HepG2 (cell line): Measurements from ENCODE around the gene NUDT17. TPM values are rescaled to one million over a fixed set of nuclear protein-coding genes. Genes with fewer than 3 reads are reported as not detected.

Source experiments
- ARNT2 ChIP-seq: sonication (generic); formaldehyde crosslinking; IDR thresholded peaks from 2 replicates; pipeline ENCODE4 v1.8.0; 2022; ENCODE audit warnings: mild to moderate bottlenecking, low read depth, missing genetic modification reagents, moderate library complexity
- CREM ChIP-seq, 2 experiments: sonication (generic) in 1 of 2; formaldehyde crosslinking in 1 of 2; IDR thresholded peaks; 2 replicates each; pipeline versions ENCODE4 v1.4.0 to v1.6.1; 2016 to 2020; ENCODE audit warnings: antibody characterized with exemption in 1 of 2, mild to moderate bottlenecking in 1 of 2, missing genetic modification reagents in 1 of 2
- ELF3 ChIP-seq: IDR thresholded peaks from 2 replicates; pipeline ENCODE4 v1.6.1; 2016; ENCODE audit warnings: missing genetic modification reagents, missing compliant biosample characterization
- KDM2A ChIP-seq: sonication (generic); formaldehyde crosslinking; IDR thresholded peaks from 2 replicates; pipeline ENCODE4 v1.4.0; 2020; ENCODE audit warnings: low read depth, missing genetic modification reagents, borderline replicate concordance
- KLF15 ChIP-seq: sonication (generic); formaldehyde crosslinking; IDR thresholded peaks from 2 replicates; pipeline ENCODE4 v1.8.1; 2023; ENCODE audit warnings: borderline replicate concordance, mild to moderate bottlenecking, inconsistent platforms, missing genetic modification reagents, mixed read lengths
- MEF2D ChIP-seq: sonication (generic); formaldehyde crosslinking; IDR thresholded peaks from 2 replicates; pipeline ENCODE4 v1.5.1; 2020; ENCODE audit warnings: mild to moderate bottlenecking, missing genetic modification reagents
- NFE2L1 ChIP-seq: sonication (generic); formaldehyde crosslinking; IDR thresholded peaks from 2 replicates; pipeline ENCODE4 v1.4.0; 2020; ENCODE audit warnings: missing genetic modification reagents, mild to moderate bottlenecking, borderline replicate concordance
- NFKBIZ ChIP-seq: IDR thresholded peaks from 2 replicates; pipeline ENCODE4 v1.6.1; 2018; ENCODE audit warnings: missing genetic modification reagents, missing compliant biosample characterization
- PHF8 ChIP-seq: sonication (generic); formaldehyde crosslinking; IDR thresholded peaks from 2 replicates; pipeline ENCODE4 v1.5.0; 2020; ENCODE audit warnings: missing genetic modification reagents
- PPARG ChIP-seq: conservative IDR thresholded peaks from 2 replicates; pipeline ENCODE4 v1.6.1; 2016; ENCODE audit warnings: missing biosample characterization, missing genetic modification reagents
- PTBP1 ChIP-seq: fragments of 200-400 bp; formaldehyde crosslinking; IDR thresholded peaks from 2 replicates; pipeline ENCODE4 v1.6.1; 2018; ENCODE audit warnings: low read length, low read depth; ENCODE audit not compliant: poor library complexity, severe bottlenecking
- RAD51 ChIP-seq: fragments of 450-650 bp; IDR thresholded peaks from 2 replicates; pipeline ENCODE4 v1.6.1; 2016; ENCODE audit warnings: borderline replicate concordance
- TGIF2 ChIP-seq: IDR thresholded peaks from 2 replicates; pipeline ENCODE4 v1.6.1; 2016; ENCODE audit warnings: control low read depth, missing compliant biosample characterization
- ZNF224 ChIP-seq: sonication (generic); formaldehyde crosslinking; IDR thresholded peaks from 2 replicates; pipeline ENCODE4 v1.5.0; 2020; ENCODE audit warnings: mild to moderate bottlenecking, missing genetic modification reagents
- ZNF430 ChIP-seq: sonication (generic); formaldehyde crosslinking; IDR thresholded peaks from 2 replicates; pipeline ENCODE4 v1.9.0; 2021; ENCODE audit warnings: mild to moderate bottlenecking, missing genetic modification reagents
- ZNF510 ChIP-seq: sonication (generic); formaldehyde crosslinking; IDR thresholded peaks from 2 replicates; pipeline ENCODE4 v1.4.0; 2020; ENCODE audit warnings: low read depth, mild to moderate bottlenecking, missing genetic modification reagents
- ZNF577 ChIP-seq: sonication (generic); formaldehyde crosslinking; IDR thresholded peaks from 2 replicates; pipeline ENCODE4 v1.4.0; 2020; ENCODE audit warnings: mild to moderate bottlenecking, low read depth, missing genetic modification reagents, borderline replicate concordance
- ZNF724P ChIP-seq: sonication (generic); formaldehyde crosslinking; IDR thresholded peaks from 2 replicates; pipeline ENCODE4 v1.8.0; 2022; ENCODE audit warnings: missing genetic modification reagents, borderline replicate concordance
- ZSCAN20 ChIP-seq: sonication (generic); formaldehyde crosslinking; IDR thresholded peaks from 2 replicates; pipeline ENCODE4 v1.4.0; 2020; ENCODE audit warnings: missing genetic modification reagents, mild to moderate bottlenecking, borderline replicate concordance
- ZSCAN31 ChIP-seq: sonication (generic); formaldehyde crosslinking; IDR thresholded peaks from 2 replicates; pipeline ENCODE4 v1.5.0; 2020; ENCODE audit warnings: low read depth, mild to moderate bottlenecking, missing genetic modification reagents
- polyA plus RNA-seq, 8 experiments: library from polyadenylated mRNA; depleted of rRNA in 3 of 8; stranded (reverse) in 7 of 8; unstranded in 1 of 8; fragments of >200 nt; fragmentation: Illumina TruSeq in 4 of 8; extraction: Trizol in 4 of 8; gene quantifications; 2 replicates each; pipeline versions ENCODE4 v1.2.1 to v1.2.3, GENCODE V29; 2011 to 2016; ENCODE audit warnings: low read depth in 4 of 8, missing spikeins in 1 of 8, mixed read lengths in 1 of 8; ENCODE audit not compliant: insufficient read depth in 1 of 8
- total RNA-seq, 5 experiments: library from RNA; depleted of rRNA; stranded (reverse); fragments of >200 nt; fragmentation: Illumina TruSeq; extraction: Trizol; gene quantifications; 2 replicates each; pipeline ENCODE4 v1.2.3, GENCODE V29; 2016; ENCODE audit warnings: low read depth in 1 of 5
- TF ChIP-seq, protein P1 (sequence below): sonication (generic); formaldehyde crosslinking; IDR thresholded peaks from 2 replicates; pipeline ENCODE4 v1.4.0; 2020; ENCODE audit warnings: missing genetic modification reagents
- TF ChIP-seq, protein P2 (sequence below): IDR thresholded peaks from 2 replicates; pipeline ENCODE4 v1.6.1; 2016; ENCODE audit warnings: mild to moderate bottlenecking
- TF ChIP-seq, protein P3 (sequence below): sonication (generic); formaldehyde crosslinking; IDR thresholded peaks from 2 replicates; pipeline ENCODE4 v1.9.0; 2022; ENCODE audit warnings: low read depth, missing genetic modification reagents

The NUDT17 gene
- total and polyA plus RNA-seq, 2 of the 13 experiments (the other 11 are each of a cell fraction or from before 2014, with no cell fraction given): 2.6 to 5.8 TPM

DNA sequence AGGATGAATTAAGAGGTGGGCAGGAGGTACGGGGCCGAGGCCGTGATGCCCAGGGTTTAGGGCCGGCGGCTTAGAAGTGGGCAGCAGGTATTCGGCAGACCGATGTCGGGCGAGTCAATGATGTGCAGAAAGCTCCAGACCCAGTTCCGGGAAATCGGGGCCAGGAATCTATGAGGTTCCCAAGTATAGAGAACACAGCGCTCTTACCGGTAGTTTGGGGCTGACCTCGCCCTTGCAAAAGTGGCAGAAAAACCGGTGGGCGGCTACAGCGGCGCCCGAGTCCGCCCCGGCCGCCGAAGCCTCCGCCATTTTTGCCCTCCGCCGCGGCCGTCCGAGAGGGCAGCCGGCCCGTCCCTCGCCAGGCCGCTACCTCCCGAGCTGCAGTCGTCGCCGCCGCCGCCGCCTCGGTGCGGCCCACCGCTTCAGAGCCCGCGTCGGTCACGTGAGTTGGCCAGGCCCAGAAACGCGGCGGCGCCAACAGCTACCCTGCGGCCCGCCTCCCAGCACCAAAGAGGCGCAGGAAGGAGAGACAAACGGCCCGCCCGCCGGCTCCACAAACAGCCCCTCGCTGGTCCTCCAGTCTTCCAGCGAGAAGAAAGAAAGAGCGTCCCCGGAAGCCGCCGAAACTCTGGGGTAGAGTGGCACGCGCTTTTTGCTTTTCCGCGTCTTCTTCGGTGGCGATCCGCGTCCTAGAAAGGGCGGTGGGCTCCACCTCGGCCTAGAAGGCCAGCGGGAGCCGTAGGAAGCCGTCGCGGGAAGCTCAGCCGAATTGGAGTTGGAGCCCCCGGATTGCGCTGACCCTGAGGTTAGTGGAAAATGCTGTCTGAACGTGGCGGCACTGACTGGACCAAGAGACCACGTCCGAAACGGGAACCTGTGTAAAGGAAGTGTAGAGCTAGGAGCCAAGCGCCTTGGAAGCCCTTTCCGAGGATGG is 21.6 kb upstream of the NUDT17 start, which contains the start of the genes POLR3C and RNF115 (continued):
- TF ChIP-seq, protein P1, sequence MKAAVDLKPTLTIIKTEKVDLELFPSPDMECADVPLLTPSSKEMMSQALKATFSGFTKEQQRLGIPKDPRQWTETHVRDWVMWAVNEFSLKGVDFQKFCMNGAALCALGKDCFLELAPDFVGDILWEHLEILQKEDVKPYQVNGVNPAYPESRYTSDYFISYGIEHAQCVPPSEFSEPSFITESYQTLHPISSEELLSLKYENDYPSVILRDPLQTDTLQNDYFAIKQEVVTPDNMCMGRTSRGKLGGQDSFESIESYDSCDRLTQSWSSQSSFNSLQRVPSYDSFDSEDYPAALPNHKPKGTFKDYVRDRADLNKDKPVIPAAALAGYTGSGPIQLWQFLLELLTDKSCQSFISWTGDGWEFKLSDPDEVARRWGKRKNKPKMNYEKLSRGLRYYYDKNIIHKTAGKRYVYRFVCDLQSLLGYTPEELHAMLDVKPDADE (CRISPR knock-in tag): no peak
- TF ChIP-seq ZSCAN31 (CRISPR knock-in tag): peak; percentile 85
- peak; percentile 67; the same call in 1 of the 2 replicates for TF ChIP-seq ZNF430 (CRISPR knock-in tag)
- peak; percentile 83 for TF ChIP-seq KDM2A (CRISPR knock-in tag)
- peak; percentile 72; the same call in 1 of the 2 replicates for TF ChIP-seq ELF3 (CRISPR knock-in tag)
- TF ChIP-seq PPARG (CRISPR knock-in tag): peak; percentile 66; the same call in 1 of the 2 replicates
- TF ChIP-seq ZNF577 (CRISPR knock-in tag): no peak
- peak; percentile 56; the same call in 1 of the 2 replicates for TF ChIP-seq TGIF2 (CRISPR knock-in tag)
- TF ChIP-seq PTBP1: no peak
- TF ChIP-seq ZNF724P (CRISPR knock-in tag): peak; percentile 52; the same call in 1 of the 2 replicates
- no peak for TF ChIP-seq ZNF224 (CRISPR knock-in tag)
- TF ChIP-seq CREM (IDR thresholded peaks at IDR 0.05): peak; percentile 48
- no peak for TF ChIP-seq CREM (CRISPR knock-in tag; IDR thresholded peaks at IDR 0.05)
- TF ChIP-seq, protein P2, sequence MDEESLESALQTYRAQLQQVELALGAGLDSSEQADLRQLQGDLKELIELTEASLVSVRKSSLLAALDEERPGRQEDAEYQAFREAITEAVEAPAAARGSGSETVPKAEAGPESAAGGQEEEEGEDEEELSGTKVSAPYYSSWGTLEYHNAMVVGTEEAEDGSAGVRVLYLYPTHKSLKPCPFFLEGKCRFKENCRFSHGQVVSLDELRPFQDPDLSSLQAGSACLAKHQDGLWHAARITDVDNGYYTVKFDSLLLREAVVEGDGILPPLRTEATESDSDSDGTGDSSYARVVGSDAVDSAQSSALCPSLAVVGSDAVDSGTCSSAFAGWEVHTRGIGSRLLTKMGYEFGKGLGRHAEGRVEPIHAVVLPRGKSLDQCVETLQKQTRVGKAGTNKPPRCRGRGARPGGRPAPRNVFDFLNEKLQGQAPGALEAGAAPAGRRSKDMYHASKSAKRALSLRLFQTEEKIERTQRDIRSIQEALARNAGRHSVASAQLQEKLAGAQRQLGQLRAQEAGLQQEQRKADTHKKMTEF: peak; percentile 88
- TF ChIP-seq RAD51: peak; percentile 10; the same call in 1 of the 2 replicates
- peak; percentile 75; the same call in 1 of the 2 replicates for TF ChIP-seq ZSCAN20 (CRISPR knock-in tag)
- TF ChIP-seq, protein P3, sequence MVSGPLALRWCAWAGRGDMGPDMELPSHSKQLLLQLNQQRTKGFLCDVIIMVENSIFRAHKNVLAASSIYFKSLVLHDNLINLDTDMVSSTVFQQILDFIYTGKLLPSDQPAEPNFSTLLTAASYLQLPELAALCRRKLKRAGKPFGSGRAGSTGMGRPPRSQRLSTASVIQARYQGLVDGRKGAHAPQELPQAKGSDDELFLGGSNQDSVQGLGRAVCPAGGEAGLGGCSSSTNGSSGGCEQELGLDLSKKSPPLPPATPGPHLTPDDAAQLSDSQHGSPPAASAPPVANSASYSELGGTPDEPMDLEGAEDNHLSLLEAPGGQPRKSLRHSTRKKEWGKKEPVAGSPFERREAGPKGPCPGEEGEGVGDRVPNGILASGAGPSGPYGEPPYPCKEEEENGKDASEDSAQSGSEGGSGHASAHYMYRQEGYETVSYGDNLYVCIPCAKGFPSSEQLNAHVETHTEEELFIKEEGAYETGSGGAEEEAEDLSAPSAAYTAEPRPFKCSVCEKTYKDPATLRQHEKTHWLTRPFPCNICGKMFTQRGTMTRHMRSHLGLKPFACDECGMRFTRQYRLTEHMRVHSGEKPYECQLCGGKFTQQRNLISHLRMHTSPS (CRISPR knock-in tag): 0 out of 2 replicates have a peak, but pooled peaks have one; percentile 33
- TF ChIP-seq NFKBIZ (CRISPR knock-in tag): no peak
- TF ChIP-seq ZNF510 (CRISPR knock-in tag): no peak
- TF ChIP-seq PHF8 (CRISPR knock-in tag): peak; percentile 96
- TF ChIP-seq NFE2L1 (CRISPR knock-in tag): no peak
- TF ChIP-seq MEF2D (CRISPR knock-in tag): no peak
- TF ChIP-seq KLF15 (CRISPR knock-in tag): no peak
- peak; percentile 81; the same call in 1 of the 2 replicates for TF ChIP-seq ARNT2 (CRISPR knock-in tag)
